Nephron (organoid): Measurements from ENCODE around the gene GOT2.
A peak's percentile ranks its signal among the peaks of the same experiment; 100 is the strongest.
"Not testable (repeated sequence)": the region's sequence is repeated elsewhere in the genome, so short reads cannot be mapped to it uniquely, and the experiment has no call there.

Experiments
- H3K27ac Mint-ChIP-seq, 3 experiments: 2 replicates each; pipeline ENCODE4 v1.8.0; 2020; ENCODE audit warnings: mixed read lengths in 3 of 3, mild to moderate bottlenecking in 2 of 3, moderate library complexity in 1 of 3
- H3K27me3 Mint-ChIP-seq: 2 replicates; pipeline ENCODE4 v1.8.0; 2021; ENCODE audit warnings: low read depth, mild to moderate bottlenecking, moderate library complexity, mixed read lengths
- H3K36me3 Mint-ChIP-seq: 2 replicates; pipeline ENCODE4 v1.8.0; 2020; ENCODE audit warnings: low read depth, mixed read lengths
- H3K4me1 Mint-ChIP-seq: 2 replicates; pipeline ENCODE4 v1.8.0; 2020; ENCODE audit warnings: mixed read lengths
- H3K4me3 Mint-ChIP-seq, 3 experiments: 2 replicates each; pipeline ENCODE4 v1.8.0; 2020; ENCODE audit warnings: mild to moderate bottlenecking in 3 of 3, mixed read lengths in 3 of 3, moderate library complexity in 2 of 3
- H3K9me3 Mint-ChIP-seq: 2 replicates; pipeline ENCODE4 v1.8.0; 2020; ENCODE audit warnings: mixed read lengths
- CTCF ChIP-seq, 3 experiments: fragments of 200-600 bp; sonication (generic); IDR thresholded peaks; one replicate each; pipeline ENCODE4 v1.5.0; 2021; ENCODE audit warnings: antibody characterized with exemption in 3 of 3; ENCODE audit not compliant: unreplicated experiment in 3 of 3

Gene GOT2

GRCh38 chr16:58733671-58734458, at the start of gene GOT2:
TSS of gene GOT2 (minus strand) at chr16:58734316. CDS start at chr16:58734228, 88 bp downstream.
- Mint-ChIP-seq H3K27ac (peak within 1 kb of the TSS; percentile 44 to 93 (median 73)), H3K4me3 (peak within 1 kb of the TSS; percentile 99 to 100 (median 100)), H3K9me3 (no peaks in the 10 kb centered on the region), H3K36me3 (peaks cover 4% of the 10 kb centered on the region), H3K27me3 (no peaks in the 10 kb centered on the region), H3K4me1 (peaks cover 12% of the 10 kb centered on the region)
- peak; percentile 89 to 94 (median 92) for TF ChIP-seq CTCF (IDR thresholded peaks at IDR 0.05; ENCODE audit: unreplicated experiment in 3 of 3)

DNA sequence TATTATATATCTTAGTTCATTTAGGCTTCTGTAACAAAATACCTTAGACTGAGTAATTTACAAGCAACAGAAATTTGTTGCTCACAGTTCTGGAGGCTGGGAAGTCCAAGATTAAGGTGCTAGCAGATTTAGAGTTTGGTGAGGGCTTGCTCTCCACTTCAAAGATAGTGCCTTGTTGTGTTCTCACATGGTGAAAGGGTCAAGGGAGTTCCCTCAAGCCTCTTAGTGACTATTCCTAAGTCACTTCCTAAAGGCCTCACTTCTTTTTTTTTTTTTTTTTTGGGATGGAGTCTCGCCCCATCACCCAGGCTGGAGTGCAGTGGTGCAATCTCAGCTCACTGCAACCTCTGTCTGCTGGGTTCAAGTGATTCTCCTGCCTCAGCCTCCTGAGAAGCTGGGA, 45.2 kb upstream of the GOT2 start:
- H3K4me1 Mint-ChIP-seq, H3K4me3 Mint-ChIP-seq, H3K36me3 Mint-ChIP-seq, H3K27me3 Mint-ChIP-seq, H3K27ac Mint-ChIP-seq: not testable (repeated sequence)
- peaks cover 13% of the 10 kb centered on the region for H3K9me3 Mint-ChIP-seq

DNA sequence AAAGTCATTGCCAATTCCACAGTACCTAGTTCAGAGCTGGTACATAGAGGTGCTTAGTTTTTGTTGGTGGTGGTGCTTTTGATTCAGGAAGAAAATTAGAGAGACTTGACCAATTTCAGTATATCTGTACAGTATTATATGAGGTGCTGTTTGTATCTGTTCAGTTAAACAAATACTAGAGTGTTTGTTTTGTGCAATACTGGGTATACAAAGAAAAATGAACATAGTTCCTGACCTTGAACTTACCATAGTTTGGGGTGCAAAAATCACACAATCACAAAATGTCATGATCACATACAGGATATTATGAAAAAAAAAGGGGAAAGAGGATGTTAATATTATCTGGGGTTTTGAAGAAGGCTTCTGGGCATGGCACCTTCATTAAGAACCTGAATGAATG, 39.8 kb upstream of the GOT2 start:
- no peak overlapping the region for H3K4me3 Mint-ChIP-seq
- H3K27me3 Mint-ChIP-seq: no peaks in the 10 kb centered on the region
- no peak overlapping the region for H3K27ac Mint-ChIP-seq
- H3K9me3 Mint-ChIP-seq: peaks cover under 1% of the 10 kb centered on the region
- H3K4me1 Mint-ChIP-seq: no peaks in the 10 kb centered on the region
- no peak for TF ChIP-seq CTCF (IDR thresholded peaks at IDR 0.05; ENCODE audit: unreplicated experiment in 3 of 3)
- no peaks in the 10 kb centered on the region for H3K36me3 Mint-ChIP-seq

GRCh38 chr16:58768145-58768544, 34.0 kb upstream of the GOT2 start:
- no peaks in the 10 kb centered on the region for H3K36me3 Mint-ChIP-seq
- no peaks in the 10 kb centered on the region for H3K9me3 Mint-ChIP-seq
- no peak overlapping the region for H3K4me3 Mint-ChIP-seq
- no peaks in the 10 kb centered on the region for H3K4me1 Mint-ChIP-seq
- no peak for TF ChIP-seq CTCF (IDR thresholded peaks at IDR 0.05; ENCODE audit: unreplicated experiment in 3 of 3)
- H3K27me3 Mint-ChIP-seq: no peaks in the 10 kb centered on the region
- H3K27ac Mint-ChIP-seq: no peak overlapping the region

GRCh38 chr16:58767581-58767980, 33.5 kb upstream of the GOT2 start:
- Mint-ChIP-seq H3K27ac (no peak overlapping the region), H3K4me3 (no peak overlapping the region), H3K4me1 (no peaks in the 10 kb centered on the region), H3K27me3 (no peaks in the 10 kb centered on the region), H3K36me3 (no peaks in the 10 kb centered on the region), H3K9me3 (no peaks in the 10 kb centered on the region)
- TF ChIP-seq CTCF (IDR thresholded peaks at IDR 0.05; ENCODE audit: unreplicated experiment in 3 of 3): no peak

DNA sequence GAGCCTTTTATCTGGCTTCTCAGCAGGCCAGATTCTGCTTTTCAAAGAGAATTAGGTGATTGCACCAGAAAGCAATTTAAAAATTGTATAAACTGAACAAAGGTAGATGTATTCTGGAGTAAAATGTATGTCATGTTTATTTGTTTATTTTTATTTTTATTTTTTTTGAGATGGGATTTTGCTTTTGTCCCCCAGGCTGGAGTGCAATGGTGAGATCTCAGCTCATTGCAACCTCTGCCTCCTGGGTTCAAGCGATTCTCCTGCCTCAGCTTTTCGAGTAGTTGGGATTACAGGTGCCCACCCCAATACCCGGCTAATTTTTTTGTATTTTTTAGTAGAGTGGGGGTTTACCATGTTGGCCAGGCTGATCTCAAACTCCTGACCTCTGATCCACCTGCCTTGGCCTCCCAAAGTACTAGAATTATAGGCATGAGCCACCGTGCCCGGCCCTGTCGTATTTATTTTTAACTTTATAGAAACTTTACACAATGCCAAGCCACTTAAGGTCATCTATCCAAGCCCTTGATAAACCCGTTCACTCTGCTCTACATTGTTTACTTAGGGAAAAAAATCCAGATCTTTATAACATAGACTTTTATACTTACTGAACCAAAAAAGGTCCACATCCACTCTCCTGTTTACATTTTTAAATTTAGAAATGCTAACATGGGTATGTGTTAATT, 22.7 kb upstream of the GOT2 start:
- Mint-ChIP-seq H3K9me3 (no peaks in the 10 kb centered on the region), H3K27ac (no peak overlapping the region), H3K27me3 (peaks cover 22% of the 10 kb centered on the region), H3K4me1 (no peaks in the 10 kb centered on the region), H3K4me3 (no peak overlapping the region), H3K36me3 (no peaks in the 10 kb centered on the region)
- no peak for TF ChIP-seq CTCF (IDR thresholded peaks at IDR 0.05; ENCODE audit: unreplicated experiment in 3 of 3)
